Panc1 (cell line): ENCODE data around the gene LCE7A. TPM values are rescaled to one million over a fixed set of nuclear protein-coding genes. Genes with fewer than 3 reads are reported as not detected.

ENCODE experiments used
- ATAC-seq: fragments of 200-7000 bp; cut with Tn5 transposase; 2 replicates; pipeline ENCODE4 v1.9.1; 2020; ENCODE audit warnings: mild to moderate bottlenecking, moderate library complexity
- BruUV-seq: library from RNA; stranded (reverse); fragments of 400-500 nt; replicated peaks from 2 replicates; lab custom pipeline; 2021; lab: Mats Ljungman, UMichigan
- CTCF ChIA-PET: fragments of 300-600 bp; sonication (Branson Sonifier 250); formaldehyde crosslinking; loops from one replicate; lab custom pipeline; 2022; ENCODE audit warnings: antibody characterized with exemption; lab: Charles Lee
- POLR2A ChIA-PET: fragments of 300-600 bp; sonication (Branson Sonifier 250); formaldehyde crosslinking; loops from one replicate; lab custom pipeline; 2022; ENCODE audit warnings: antibody characterized with exemption; lab: Charles Lee
- DNase-seq: peaks from one replicate; pipeline ENCODE4 v3.0.0-alpha.2; 2010; ENCODE audit warnings: low read depth, low spot score
- H3K27ac ChIP-seq: 2 replicates; pipeline ENCODE4 v1.5.1; 2011; ENCODE audit warnings: mild to moderate bottlenecking, low read length, inconsistent platforms
- H3K27me3 ChIP-seq: fragments of 200-500 bp; sonication (Bioruptor generic); 2 replicates; pipeline ENCODE4 v1.6.0; 2014; ENCODE audit warnings: low read length, inconsistent platforms; ENCODE audit not compliant: control insufficient read depth, insufficient read depth
- H3K36me3 ChIP-seq: fragments of 200-500 bp; sonication (Bioruptor generic); 2 replicates; pipeline ENCODE4 v1.5.1; 2014; ENCODE audit warnings: inconsistent platforms, mild to moderate bottlenecking, low read length, moderate library complexity; ENCODE audit not compliant: control insufficient read depth, insufficient read depth
- H3K4me1 ChIP-seq: 2 replicates; pipeline ENCODE4 v1.5.1; 2011; ENCODE audit warnings: inconsistent platforms, mild to moderate bottlenecking, low read length, moderate library complexity; ENCODE audit not compliant: control insufficient read depth, insufficient read depth
- H3K4me3 ChIP-seq, 2 experiments: 2 replicates each; pipeline ENCODE4 v1.5.1; 2011 to 2012; ENCODE audit warnings: low read depth in 2 of 2, low read length in 2 of 2, mild to moderate bottlenecking in 2 of 2, inconsistent platforms in 1 of 2, moderate library complexity in 1 of 2
- H3K9me3 ChIP-seq: fragments of 200-500 bp; sonication (Bioruptor generic); 2 replicates; pipeline ENCODE4 v1.5.1; 2014; ENCODE audit warnings: low read depth, mild to moderate bottlenecking, inconsistent platforms, low read length, moderate library complexity; ENCODE audit not compliant: control insufficient read depth, insufficient read depth
- POLR2AphosphoS5 ChIP-seq: IDR thresholded peaks from 2 replicates; pipeline ENCODE4 v1.6.1; 2012; ENCODE audit warnings: mild to moderate bottlenecking, low read depth, low read length, moderate library complexity
- SIN3A ChIP-seq: IDR thresholded peaks from 2 replicates; pipeline ENCODE4 v1.6.1; 2012; ENCODE audit warnings: low read depth, mild to moderate bottlenecking, low read length, moderate library complexity, borderline replicate concordance; ENCODE audit not compliant: insufficient read depth
- TCF7L2 ChIP-seq: IDR thresholded peaks from 2 replicates; pipeline ENCODE4 v1.6.1; 2011; ENCODE audit warnings: mild to moderate bottlenecking, low read depth, low read length, inconsistent platforms
- in situ Hi-C: cut with HindIII; loops from 2 replicates; pipeline ENCODE4 v1.10.0; 2016; ENCODE audit warnings: low sequenced_read_pairs, low pct_unique_long_range_greater_than_20kb
- intact Hi-C: fragments of 100-400 bp; cut with micrococcal nuclease; formaldehyde crosslinking; loops from one replicate; pipeline ENCODE4 v1.10.0; 2022; ENCODE audit not compliant: unreplicated experiment
- total RNA-seq: library from RNA; stranded (reverse); gene quantifications from one replicate; pipeline ENCODE4 v1.2.1, GENCODE V29; 2021; ENCODE audit not compliant: unreplicated experiment
- TF ChIP-seq, protein P1 (sequence below), 2 experiments: IDR thresholded peaks; 2 replicates each; pipeline ENCODE4 v1.6.1; 2011 to 2012; ENCODE audit warnings: low read depth in 2 of 2, control low read depth in 1 of 2, low read length in 1 of 2, mild to moderate bottlenecking in 1 of 2, moderate library complexity in 1 of 2; ENCODE audit not compliant: insufficient read depth in 1 of 2
- TF ChIP-seq, protein P2 (sequence below): fragments of 450-650 bp; IDR thresholded peaks from 2 replicates; pipeline ENCODE4 v1.5.1; 2017; ENCODE audit warnings: mild to moderate bottlenecking

The LCE7A gene
- total RNA-seq, 1 experiment from 2014 or later = not detected

GRCh38 chr1:152823294-152823693 is 36.5 kb upstream of the LCE7A start:
- ATAC-seq (no peak), DNase-seq (no peak)
- CTCF ChIA-PET = no interaction called here
- H3K27ac ChIP-seq = no peak overlapping the region
- intact Hi-C loops (no loop called here), in situ Hi-C loops (no loop called here)
- no peaks in the 10 kb centered on the region for H3K36me3 ChIP-seq
- POLR2A ChIA-PET = no interaction called here
- no peaks in the 10 kb centered on the region for H3K9me3 ChIP-seq
- BruUV-seq = no TSS peak
- no peak overlapping the region for H3K4me3 ChIP-seq
- TF ChIP-seq SIN3A = no peak
- TF ChIP-seq, protein P1, sequence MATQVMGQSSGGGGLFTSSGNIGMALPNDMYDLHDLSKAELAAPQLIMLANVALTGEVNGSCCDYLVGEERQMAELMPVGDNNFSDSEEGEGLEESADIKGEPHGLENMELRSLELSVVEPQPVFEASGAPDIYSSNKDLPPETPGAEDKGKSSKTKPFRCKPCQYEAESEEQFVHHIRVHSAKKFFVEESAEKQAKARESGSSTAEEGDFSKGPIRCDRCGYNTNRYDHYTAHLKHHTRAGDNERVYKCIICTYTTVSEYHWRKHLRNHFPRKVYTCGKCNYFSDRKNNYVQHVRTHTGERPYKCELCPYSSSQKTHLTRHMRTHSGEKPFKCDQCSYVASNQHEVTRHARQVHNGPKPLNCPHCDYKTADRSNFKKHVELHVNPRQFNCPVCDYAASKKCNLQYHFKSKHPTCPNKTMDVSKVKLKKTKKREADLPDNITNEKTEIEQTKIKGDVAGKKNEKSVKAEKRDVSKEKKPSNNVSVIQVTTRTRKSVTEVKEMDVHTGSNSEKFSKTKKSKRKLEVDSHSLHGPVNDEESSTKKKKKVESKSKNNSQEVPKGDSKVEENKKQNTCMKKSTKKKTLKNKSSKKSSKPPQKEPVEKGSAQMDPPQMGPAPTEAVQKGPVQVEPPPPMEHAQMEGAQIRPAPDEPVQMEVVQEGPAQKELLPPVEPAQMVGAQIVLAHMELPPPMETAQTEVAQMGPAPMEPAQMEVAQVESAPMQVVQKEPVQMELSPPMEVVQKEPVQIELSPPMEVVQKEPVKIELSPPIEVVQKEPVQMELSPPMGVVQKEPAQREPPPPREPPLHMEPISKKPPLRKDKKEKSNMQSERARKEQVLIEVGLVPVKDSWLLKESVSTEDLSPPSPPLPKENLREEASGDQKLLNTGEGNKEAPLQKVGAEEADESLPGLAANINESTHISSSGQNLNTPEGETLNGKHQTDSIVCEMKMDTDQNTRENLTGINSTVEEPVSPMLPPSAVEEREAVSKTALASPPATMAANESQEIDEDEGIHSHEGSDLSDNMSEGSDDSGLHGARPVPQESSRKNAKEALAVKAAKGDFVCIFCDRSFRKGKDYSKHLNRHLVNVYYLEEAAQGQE (IDR thresholded peaks at IDR 0.05; ENCODE audit: insufficient read depth in 1 of 2, low read depth in 2 of 2, low read length in 1 of 2) = no peak
- no peak for TF ChIP-seq POLR2AphosphoS5
- TF ChIP-seq, protein P2, sequence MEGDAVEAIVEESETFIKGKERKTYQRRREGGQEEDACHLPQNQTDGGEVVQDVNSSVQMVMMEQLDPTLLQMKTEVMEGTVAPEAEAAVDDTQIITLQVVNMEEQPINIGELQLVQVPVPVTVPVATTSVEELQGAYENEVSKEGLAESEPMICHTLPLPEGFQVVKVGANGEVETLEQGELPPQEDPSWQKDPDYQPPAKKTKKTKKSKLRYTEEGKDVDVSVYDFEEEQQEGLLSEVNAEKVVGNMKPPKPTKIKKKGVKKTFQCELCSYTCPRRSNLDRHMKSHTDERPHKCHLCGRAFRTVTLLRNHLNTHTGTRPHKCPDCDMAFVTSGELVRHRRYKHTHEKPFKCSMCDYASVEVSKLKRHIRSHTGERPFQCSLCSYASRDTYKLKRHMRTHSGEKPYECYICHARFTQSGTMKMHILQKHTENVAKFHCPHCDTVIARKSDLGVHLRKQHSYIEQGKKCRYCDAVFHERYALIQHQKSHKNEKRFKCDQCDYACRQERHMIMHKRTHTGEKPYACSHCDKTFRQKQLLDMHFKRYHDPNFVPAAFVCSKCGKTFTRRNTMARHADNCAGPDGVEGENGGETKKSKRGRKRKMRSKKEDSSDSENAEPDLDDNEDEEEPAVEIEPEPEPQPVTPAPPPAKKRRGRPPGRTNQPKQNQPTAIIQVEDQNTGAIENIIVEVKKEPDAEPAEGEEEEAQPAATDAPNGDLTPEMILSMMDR = no peak
- TF ChIP-seq TCF7L2 = no peak
- H3K4me1 ChIP-seq = no peaks in the 10 kb centered on the region
- peaks cover 7% of the 10 kb centered on the region for H3K27me3 ChIP-seq

- H3K4me1 ChIP-seq = no peaks in the 10 kb centered on the region
- H3K4me3 ChIP-seq = no peak overlapping the region
- BruUV-seq = no TSS peak
- in situ Hi-C loops = no loop called here
- DNase-seq = no peak
- POLR2A ChIA-PET = no interaction called here
- CTCF ChIA-PET = no interaction called here
- ATAC-seq = no peak
- TF ChIP-seq TCF7L2 = no peak
- TF ChIP-seq, protein P1 (IDR thresholded peaks at IDR 0.05; ENCODE audit: insufficient read depth in 1 of 2, low read depth in 2 of 2, low read length in 1 of 2) = no peak
- TF ChIP-seq, protein P2 = no peak
- no peak for TF ChIP-seq SIN3A
- TF ChIP-seq POLR2AphosphoS5 = no peak
- H3K27me3 ChIP-seq = peaks cover 14% of the 10 kb centered on the region
- H3K36me3 ChIP-seq = no peaks in the 10 kb centered on the region
- H3K9me3 ChIP-seq = no peaks in the 10 kb centered on the region
- no peak overlapping the region for H3K27ac ChIP-seq
- intact Hi-C loops = no loop called here
Measured at GRCh38 chr1:152824964-152825363, 34.8 kb upstream of the LCE7A start.
